Measurements from ENCODE around the gene TRHDE. TPM values are rescaled to one million over a fixed set of nuclear protein-coding genes. Genes with fewer than 3 reads are reported as not detected.
"Not testable (repeated sequence)": the region's sequence is repeated elsewhere in the genome, so short reads cannot be mapped to it uniquely, and the experiment has no call there.

Gene TRHDE
- total RNA-seq, 3 donors from 2014 or later, result not detected

DNA sequence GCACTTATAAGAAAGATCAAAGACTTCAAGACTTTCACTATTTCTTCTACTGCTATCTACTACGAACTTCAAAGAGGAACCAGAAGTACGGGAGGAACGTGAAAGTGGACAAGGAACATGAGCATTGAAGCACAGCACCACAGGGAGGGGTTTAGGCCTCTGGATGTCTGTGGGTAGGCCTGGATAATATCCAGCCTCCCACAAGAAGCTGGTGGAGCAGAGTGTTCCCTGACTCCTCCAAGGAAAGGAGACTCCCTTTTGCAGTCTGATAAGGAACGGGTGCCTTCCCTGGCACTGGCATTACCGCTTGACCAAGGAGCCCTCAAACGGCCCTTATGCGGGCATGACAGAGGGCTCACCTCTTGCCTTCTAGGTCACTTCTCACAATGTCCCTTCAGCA, 388.0 kb downstream of the TRHDE start:
- not testable (repeated sequence) for DNase-seq; H3K9me3 Mint-ChIP-seq; H3K4me1 Mint-ChIP-seq (ENCODE audit: low read depth); H3K4me3 Mint-ChIP-seq; H3K27me3 Mint-ChIP-seq (ENCODE audit: low read depth); H3K36me3 Mint-ChIP-seq (ENCODE audit: insufficient read depth); ATAC-seq

DNA sequence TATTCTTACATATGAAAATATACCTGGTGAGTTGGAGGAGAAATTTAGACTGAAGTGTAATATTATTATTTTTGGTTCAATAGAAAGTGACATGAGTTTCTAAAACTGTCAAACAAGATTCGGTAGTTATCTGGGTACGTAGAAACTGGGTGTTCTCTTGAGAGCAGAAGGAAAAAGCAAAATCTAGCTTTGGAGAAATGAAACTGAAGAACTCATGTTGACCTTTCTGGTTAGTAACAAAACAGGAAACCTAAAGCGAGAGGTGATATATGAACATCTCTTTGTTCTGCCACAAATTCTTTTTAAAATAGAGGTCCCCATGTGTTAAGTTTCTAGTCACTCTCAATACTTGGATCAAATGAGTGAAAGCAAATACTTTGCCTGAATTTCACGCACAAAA, 401.7 kb downstream of the TRHDE start:
- no peak for DNase-seq
- Mint-ChIP-seq H3K9me3 (peaks cover 11% of the 10 kb centered on the region), H3K27me3 (ENCODE audit: low read depth) (no peaks in the 10 kb centered on the region), H3K36me3 (ENCODE audit: insufficient read depth) (no peaks in the 10 kb centered on the region), H3K4me1 (ENCODE audit: low read depth) (no peaks in the 10 kb centered on the region), H3K4me3 (no peak overlapping the region)
- no peak for ATAC-seq

DNA sequence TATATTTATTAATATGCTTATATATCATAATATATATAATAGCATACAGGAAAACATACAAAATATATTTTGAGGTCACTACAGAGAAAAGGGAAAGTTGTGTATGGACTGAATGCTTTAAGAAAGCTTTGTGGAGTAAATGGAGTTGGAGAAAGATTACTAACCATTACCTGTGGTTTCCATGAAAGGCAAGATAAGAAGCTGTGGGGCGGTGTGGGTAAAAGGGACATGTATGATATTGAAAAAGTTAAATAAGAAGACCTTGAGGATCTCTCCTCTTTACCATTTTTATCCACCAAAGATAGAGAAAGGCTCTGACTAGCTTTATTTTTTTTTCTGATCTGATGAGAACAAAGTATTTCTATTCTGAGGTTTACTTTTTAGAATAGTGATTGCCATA, 404.4 kb downstream of the TRHDE start:
- H3K36me3 Mint-ChIP-seq (ENCODE audit: insufficient read depth), result no peaks in the 10 kb centered on the region
- no peaks in the 10 kb centered on the region for H3K27me3 Mint-ChIP-seq (ENCODE audit: low read depth)
- ATAC-seq, result no peak
- no peak for DNase-seq
- H3K4me3 Mint-ChIP-seq, result no peak overlapping the region
- no peaks in the 10 kb centered on the region for H3K4me1 Mint-ChIP-seq (ENCODE audit: low read depth)
- H3K9me3 Mint-ChIP-seq, result peaks cover 11% of the 10 kb centered on the region

DNA sequence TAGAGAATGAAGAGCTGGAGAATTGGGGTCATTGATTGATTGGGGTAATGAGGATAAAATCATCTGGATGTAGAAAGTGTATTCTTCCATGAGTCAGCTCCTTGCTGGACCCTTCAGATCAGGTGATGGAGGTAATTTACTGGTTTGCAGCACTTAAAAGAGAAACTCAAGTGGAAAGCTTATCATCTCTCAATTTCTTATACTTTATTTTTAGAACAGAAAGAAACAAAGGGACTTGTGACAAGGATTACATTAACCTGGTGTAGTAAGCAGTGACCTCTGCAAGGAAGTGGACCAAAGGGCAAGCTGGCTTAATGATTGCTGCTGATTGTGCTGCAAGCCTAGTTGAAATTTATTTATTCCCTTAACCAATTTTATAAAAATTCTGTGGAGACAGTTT, 405.0 kb downstream of the TRHDE start:
- Mint-ChIP-seq H3K36me3 (ENCODE audit: insufficient read depth) (no peaks in the 10 kb centered on the region), H3K27me3 (ENCODE audit: low read depth) (no peaks in the 10 kb centered on the region), H3K9me3 (peaks cover 11% of the 10 kb centered on the region), H3K4me3 (no peak overlapping the region), H3K4me1 (ENCODE audit: low read depth) (no peaks in the 10 kb centered on the region)
- DNase-seq (no peak), ATAC-seq (no peak)

DNA sequence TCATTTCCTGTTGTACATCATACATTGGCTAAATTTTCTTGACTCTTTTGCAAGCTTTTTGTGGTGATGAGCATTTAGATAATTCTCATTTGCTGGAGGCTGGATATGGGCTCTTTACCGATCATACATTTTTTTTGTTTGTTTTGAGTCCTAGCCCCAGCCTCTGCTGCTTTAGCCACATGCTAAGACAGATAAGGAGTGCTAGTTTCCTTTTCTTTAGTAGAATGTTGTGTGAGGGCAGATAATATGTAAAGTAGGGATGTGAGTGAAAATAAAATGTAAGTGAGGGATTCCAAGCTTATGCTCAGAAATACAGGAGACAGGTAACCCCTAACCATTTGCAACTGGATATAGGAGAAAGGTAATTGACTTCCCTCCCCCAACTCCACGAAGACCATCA, 405.7 kb downstream of the TRHDE start:
- DNase-seq, result no peak
- no peak for ATAC-seq
- Mint-ChIP-seq H3K27me3 (ENCODE audit: low read depth) (no peaks in the 10 kb centered on the region), H3K4me3 (no peak overlapping the region), H3K36me3 (ENCODE audit: insufficient read depth) (no peaks in the 10 kb centered on the region), H3K9me3 (peaks cover 11% of the 10 kb centered on the region), H3K4me1 (ENCODE audit: low read depth) (no peaks in the 10 kb centered on the region)

DNA sequence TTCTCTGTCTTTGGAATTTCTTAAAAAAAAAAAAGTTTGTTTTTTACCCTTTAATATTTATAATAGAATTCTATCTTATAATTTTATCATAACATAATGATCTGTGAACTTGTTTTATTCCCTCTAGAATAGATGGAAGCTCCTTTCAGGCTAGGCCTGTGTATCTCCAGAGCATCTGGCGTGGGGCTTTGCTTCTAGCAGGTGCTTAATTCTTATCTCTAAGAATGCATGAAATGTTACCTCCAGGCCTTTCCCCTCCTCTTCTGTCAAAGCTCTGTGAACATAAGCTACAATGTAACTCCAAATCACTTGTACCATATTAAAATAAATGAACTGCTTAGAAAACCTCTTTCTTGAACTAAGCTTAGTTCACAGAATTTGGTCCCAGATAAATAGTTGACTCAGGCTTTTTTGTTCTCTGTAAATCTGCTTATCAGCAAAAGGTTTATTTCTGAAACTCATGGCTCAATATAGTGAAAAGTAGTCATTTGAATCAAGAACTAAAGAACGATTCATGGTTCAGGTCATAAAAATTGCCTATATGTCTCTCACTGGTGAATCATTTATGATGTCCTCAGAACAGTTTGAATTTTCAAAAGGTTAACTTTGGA, 407.1 kb downstream of the TRHDE start:
- no peak for ATAC-seq
- Mint-ChIP-seq H3K4me1 (ENCODE audit: low read depth) (no peaks in the 10 kb centered on the region), H3K36me3 (ENCODE audit: insufficient read depth) (no peaks in the 10 kb centered on the region), H3K27me3 (ENCODE audit: low read depth) (no peaks in the 10 kb centered on the region), H3K4me3 (no peak overlapping the region), H3K9me3 (peaks cover 7% of the 10 kb centered on the region)
- no peak for DNase-seq

DNA sequence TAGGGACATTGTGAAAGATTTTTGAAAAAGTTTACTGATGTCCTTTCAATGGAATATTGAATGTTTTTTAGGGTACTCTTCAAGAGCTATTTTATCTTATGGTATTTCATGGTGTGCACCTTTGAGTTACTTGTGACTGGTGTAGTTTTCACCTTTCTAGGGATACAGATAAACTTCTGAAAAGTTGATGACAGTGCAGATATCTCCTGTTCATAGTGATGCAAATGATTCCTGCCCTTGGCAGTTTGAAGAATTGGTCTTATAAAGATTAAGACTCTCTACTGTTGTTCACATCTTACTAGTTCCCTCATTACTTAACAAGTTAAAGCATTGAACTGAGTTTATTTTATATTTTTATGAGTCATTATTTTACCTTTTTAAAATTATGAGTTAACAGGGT, 408.9 kb downstream of the TRHDE start:
- no peaks in the 10 kb centered on the region for H3K4me1 Mint-ChIP-seq (ENCODE audit: low read depth)
- no peaks in the 10 kb centered on the region for H3K36me3 Mint-ChIP-seq (ENCODE audit: insufficient read depth)
- H3K9me3 Mint-ChIP-seq, result peaks cover 5% of the 10 kb centered on the region
- DNase-seq (no peak), ATAC-seq (no peak)
- H3K27me3 Mint-ChIP-seq (ENCODE audit: low read depth), result no peaks in the 10 kb centered on the region
- H3K4me3 Mint-ChIP-seq, result no peak overlapping the region

DNA sequence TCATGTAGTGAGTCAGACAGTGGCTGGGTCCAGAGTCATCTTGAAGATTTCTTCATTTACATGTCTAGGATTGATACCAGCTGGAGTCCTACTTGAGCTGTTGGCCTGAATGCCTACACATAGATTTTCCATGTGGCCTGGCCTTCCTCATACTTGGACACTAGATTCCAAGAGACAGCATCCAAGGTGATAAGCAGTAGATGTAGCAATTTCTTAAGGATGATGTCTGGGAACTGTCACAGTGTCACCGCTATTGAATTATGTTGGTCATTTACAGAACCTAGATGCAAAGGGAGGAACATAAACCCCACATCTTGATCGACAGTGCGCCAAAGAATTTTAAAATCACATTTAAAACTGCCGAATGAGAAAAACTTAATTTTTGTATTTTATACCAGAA, 412.3 kb downstream of the TRHDE start:
- Mint-ChIP-seq H3K9me3 (peaks cover 17% of the 10 kb centered on the region), H3K27me3 (ENCODE audit: low read depth) (no peaks in the 10 kb centered on the region), H3K4me1 (ENCODE audit: low read depth) (no peaks in the 10 kb centered on the region), H3K4me3 (no peak overlapping the region), H3K36me3 (ENCODE audit: insufficient read depth) (no peaks in the 10 kb centered on the region)
- no peak for ATAC-seq
- DNase-seq, result no peak

DNA sequence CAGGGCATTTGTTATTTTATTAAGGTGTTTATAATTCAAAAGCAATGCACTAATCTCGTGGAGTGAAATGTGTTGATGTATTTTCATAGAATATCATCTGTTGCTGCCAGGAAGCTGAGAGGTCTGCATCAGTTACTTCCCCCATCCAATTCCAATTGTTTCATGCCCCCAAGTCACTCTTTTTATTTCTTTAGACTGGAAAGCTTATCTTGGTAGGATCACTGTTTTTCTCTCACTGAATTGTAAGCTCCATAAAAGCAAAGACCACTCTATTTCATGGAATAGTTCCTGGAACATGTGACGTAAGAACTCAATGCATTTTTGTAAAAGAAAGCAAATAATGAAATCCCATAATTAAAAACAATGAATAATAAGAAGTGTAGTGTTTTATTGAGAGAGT, 420.2 kb downstream of the TRHDE start:
- DNase-seq (no peak), ATAC-seq (no peak)
- Mint-ChIP-seq H3K9me3 (peaks cover 6% of the 10 kb centered on the region), H3K4me3 (no peak overlapping the region), H3K27me3 (ENCODE audit: low read depth) (no peaks in the 10 kb centered on the region), H3K36me3 (ENCODE audit: insufficient read depth) (no peaks in the 10 kb centered on the region), H3K4me1 (ENCODE audit: low read depth) (no peaks in the 10 kb centered on the region)

DNA sequence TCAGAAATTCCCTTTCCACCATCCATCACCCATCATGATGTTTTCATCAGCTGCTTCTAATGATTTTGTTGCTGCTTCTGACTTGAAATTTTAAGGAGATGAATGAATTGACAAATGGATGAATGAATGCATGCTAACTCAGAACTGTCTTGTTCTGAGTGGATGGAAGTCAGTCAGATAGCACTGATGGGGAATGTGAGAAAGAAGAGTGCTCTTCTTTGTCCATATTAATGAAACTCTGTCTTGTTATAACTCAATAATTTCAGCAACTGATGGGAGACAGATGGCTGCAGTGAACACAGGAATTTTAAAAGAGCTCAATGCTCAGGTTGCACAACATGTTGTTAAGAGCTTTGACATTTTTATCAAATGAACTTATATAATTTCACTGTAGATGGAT, 422.0 kb downstream of the TRHDE start:
- H3K4me1 Mint-ChIP-seq (ENCODE audit: low read depth), result no peaks in the 10 kb centered on the region
- no peak overlapping the region for H3K4me3 Mint-ChIP-seq
- no peaks in the 10 kb centered on the region for H3K27me3 Mint-ChIP-seq (ENCODE audit: low read depth)
- ATAC-seq (no peak), DNase-seq (no peak)
- H3K36me3 Mint-ChIP-seq (ENCODE audit: insufficient read depth), result no peaks in the 10 kb centered on the region
- peaks cover 5% of the 10 kb centered on the region for H3K9me3 Mint-ChIP-seq

DNA sequence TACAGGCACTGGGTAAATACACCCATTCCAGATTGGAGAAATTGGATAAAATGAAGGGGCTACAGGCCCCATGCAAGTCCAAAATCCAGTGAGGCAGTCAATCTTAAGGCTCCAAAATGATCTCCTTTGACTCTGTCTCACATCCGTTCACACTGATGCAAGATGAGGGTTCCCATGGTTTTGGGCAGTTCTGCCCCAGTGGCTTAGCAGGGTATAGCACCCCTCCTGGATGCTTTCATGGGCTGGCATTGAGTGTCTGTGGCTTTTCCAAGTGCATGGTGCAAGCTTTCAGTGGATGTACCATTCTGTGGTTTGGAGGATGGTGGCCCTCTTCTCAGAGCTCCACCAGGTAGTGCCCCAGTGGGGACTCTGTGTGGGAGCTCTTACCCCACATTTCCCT, 427.2 kb downstream of the TRHDE start:
- Mint-ChIP-seq H3K27me3 (ENCODE audit: low read depth) (no peaks in the 10 kb centered on the region), H3K4me3 (no peak overlapping the region), H3K9me3 (peaks cover 11% of the 10 kb centered on the region), H3K4me1 (ENCODE audit: low read depth) (no peaks in the 10 kb centered on the region), H3K36me3 (ENCODE audit: insufficient read depth) (no peaks in the 10 kb centered on the region)
- ATAC-seq (no peak), DNase-seq (no peak)

DNA sequence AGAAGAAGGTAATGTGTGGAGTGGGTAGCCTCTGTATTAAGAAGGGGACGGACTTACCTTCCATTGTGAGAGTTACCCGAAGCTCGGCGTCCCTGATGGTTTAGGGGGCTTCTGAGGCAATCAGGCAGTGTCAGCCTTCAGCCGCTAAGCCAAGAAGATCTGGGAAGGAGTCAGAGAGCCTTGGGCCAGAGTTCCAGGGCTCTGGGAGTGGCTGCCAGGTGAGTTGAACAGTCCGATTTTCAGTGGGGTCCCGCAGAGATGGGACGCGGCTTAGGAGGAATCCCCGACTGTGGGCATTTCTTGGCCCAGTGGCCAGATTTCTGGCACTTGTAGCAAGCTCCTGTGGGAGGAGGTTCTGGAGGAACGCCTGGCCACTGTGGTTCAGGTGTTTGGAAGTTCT, 439.9 kb downstream of the TRHDE start:
- not testable (repeated sequence) for DNase-seq; H3K27me3 Mint-ChIP-seq (ENCODE audit: low read depth); H3K9me3 Mint-ChIP-seq; H3K36me3 Mint-ChIP-seq (ENCODE audit: insufficient read depth); ATAC-seq; H3K4me1 Mint-ChIP-seq (ENCODE audit: low read depth); H3K4me3 Mint-ChIP-seq

DNA sequence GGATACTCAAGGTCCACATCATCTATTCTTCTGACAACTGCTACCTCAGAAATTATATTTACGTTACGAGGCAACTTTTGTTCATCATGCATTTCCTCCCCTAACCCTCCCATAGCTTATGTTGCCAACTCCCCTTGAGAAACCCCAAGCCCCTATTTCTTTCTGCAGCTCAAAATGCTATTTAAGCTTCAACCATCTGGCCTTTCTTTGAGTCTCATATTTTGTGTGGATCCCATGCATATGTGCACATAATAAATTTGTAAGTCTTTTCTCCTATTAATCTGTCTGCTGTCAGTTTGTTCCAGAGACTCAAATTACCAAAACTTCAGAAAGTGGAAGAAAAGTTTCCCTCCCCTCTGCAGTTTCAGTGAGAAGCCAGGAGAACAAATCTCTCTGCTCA, 444.1 kb downstream of the TRHDE start:
- H3K4me1 Mint-ChIP-seq (ENCODE audit: low read depth), result no peaks in the 10 kb centered on the region
- H3K4me3 Mint-ChIP-seq, result no peak overlapping the region
- no peaks in the 10 kb centered on the region for H3K27me3 Mint-ChIP-seq (ENCODE audit: low read depth)
- no peaks in the 10 kb centered on the region for H3K9me3 Mint-ChIP-seq
- ATAC-seq (no peak), DNase-seq (no peak)
- no peaks in the 10 kb centered on the region for H3K36me3 Mint-ChIP-seq (ENCODE audit: insufficient read depth)

DNA sequence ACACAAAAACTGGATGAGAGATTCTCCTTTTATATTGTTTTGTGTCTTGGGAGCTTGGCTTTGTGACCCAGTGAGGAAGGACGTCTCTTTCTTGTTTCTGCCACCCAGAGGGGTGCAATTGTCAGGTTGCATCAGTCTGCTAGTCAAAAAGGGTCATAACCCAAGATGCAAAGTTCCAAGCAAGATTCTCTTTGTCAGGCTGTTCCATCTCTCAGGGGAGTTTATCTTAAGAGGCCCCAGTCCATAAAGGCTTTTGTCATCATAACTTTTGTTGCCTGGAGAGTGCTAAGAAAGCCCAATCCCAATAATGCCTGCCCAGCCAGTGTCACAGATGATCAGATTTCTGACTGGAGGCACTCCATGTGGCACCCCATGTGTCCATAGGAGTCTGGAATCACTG, 444.9 kb downstream of the TRHDE start:
- no peaks in the 10 kb centered on the region for H3K36me3 Mint-ChIP-seq (ENCODE audit: insufficient read depth)

More for the DNA sequence above, 444.9 kb downstream of the TRHDE start:
- H3K9me3 Mint-ChIP-seq, result no peaks in the 10 kb centered on the region
- no peaks in the 10 kb centered on the region for H3K4me1 Mint-ChIP-seq (ENCODE audit: low read depth)
- ATAC-seq (no peak), DNase-seq (no peak)
- no peak overlapping the region for H3K4me3 Mint-ChIP-seq
- H3K27me3 Mint-ChIP-seq (ENCODE audit: low read depth), result no peaks in the 10 kb centered on the region
